Urinary bladder (tissue), 4 donors: ENCODE results near the gene SVBP. TPM values are rescaled to one million over a fixed set of nuclear protein-coding genes. Genes with fewer than 3 reads are reported as not detected.
A peak's percentile ranks its signal among the peaks of the same experiment; 100 is the strongest.

Experiments
- DNase-seq: peaks from one replicate; pipeline ENCODE4 v3.0.0-alpha.2; 2015; ENCODE audit errors: extremely low spot score
- H3K27ac ChIP-seq: one replicate; pipeline ENCODE4 v1.5.1; 2013; ENCODE audit warnings: low read depth, mild to moderate bottlenecking, moderate library complexity
- H3K36me3 ChIP-seq: one replicate; pipeline ENCODE4 v1.6.1; 2013; ENCODE audit warnings: mild to moderate bottlenecking, moderate library complexity; ENCODE audit not compliant: insufficient read depth
- H3K4me1 ChIP-seq: one replicate; pipeline ENCODE4 v1.6.1; 2013; ENCODE audit warnings: mild to moderate bottlenecking, moderate library complexity; ENCODE audit not compliant: insufficient read depth
- H3K4me3 ChIP-seq: one replicate; pipeline ENCODE4 v1.5.1; 2013; ENCODE audit warnings: low read depth, low read length
- WGBS: extraction: QIAGEN DNeasy Blood & Tissue Kit; methylation state at CpG from one replicate; pipeline ENCODE4 v1.1.7; 2013; 5-methylcytosine and 5-hydroxymethylcytosine counted together
- polyA plus RNA-seq: library from polyadenylated mRNA; stranded (reverse); fragments of 200-250 nt; gene quantifications from one replicate; pipeline ENCODE4 v1.2.3, GENCODE V29; 2013
- total RNA-seq: library from RNA; depleted of rRNA; stranded (reverse); fragments of >200 nt; gene quantifications from one replicate; pipeline ENCODE4 v1.2.3, GENCODE V29; 2014
- donor health status: healthy with polysubstance abuse.
- donor health status: healthy.

SVBP gene
- total and polyA plus RNA-seq, 2 donors, result 30.8 to 35.5 TPM

- DNase-seq, result no peak
- H3K4me3 ChIP-seq, result no peak overlapping the region
- peaks cover 2% of the 10 kb centered on the region for H3K4me1 ChIP-seq
- peaks cover 3% of the 10 kb centered on the region for H3K36me3 ChIP-seq
- H3K27ac ChIP-seq, result no peak overlapping the region
- 83% methylated on average over 6 of the region's 6 CpGs for WGBS
Observed at GRCh38 chr1:42847721-42848460, 30.7 kb upstream of the SVBP start.

GRCh38 chr1:42847111-42847595 lies 30.0 kb upstream of the SVBP start:
- Histone ChIP-seq H3K4me3 (peak overlapping the region; percentile 75), H3K27ac (no peak overlapping the region), H3K4me1 (peaks cover 2% of the 10 kb centered on the region), H3K36me3 (peaks cover 3% of the 10 kb centered on the region)
- DNase-seq, result no peak
- WGBS, result 5% methylated on average over 6 of the region's 6 CpGs

GRCh38 chr1:42846257-42847110 lies 29.3 kb upstream of the SVBP start, which contains the start of gene ZNF691:
ZNF691 (plus strand) TSS chr1:42846613; CDS start chr1:42849659, 3,046 bp downstream.
- WGBS, result under 1% methylated on average over 50 of the region's 50 CpGs
- peak within 1 kb of the TSS; percentile 47 for H3K27ac ChIP-seq
- H3K4me3 ChIP-seq, result peak within 1 kb of the TSS; percentile 75
- H3K4me1 ChIP-seq, result peaks cover 2% of the 10 kb centered on the region
- H3K36me3 ChIP-seq, result peaks cover 3% of the 10 kb centered on the region
- peak; percentile 96 for DNase-seq

- 5% methylated on average over 10 of the region's 10 CpGs for WGBS
- peaks cover under 1% of the 10 kb centered on the region for H3K36me3 ChIP-seq
- H3K4me1 ChIP-seq, result peaks cover 2% of the 10 kb centered on the region
- H3K27ac ChIP-seq, result no peak overlapping the region
- peak overlapping the region; percentile 47 for H3K4me3 ChIP-seq
- no peak for DNase-seq
Observed at GRCh38 chr1:42845866-42846256, 28.7 kb upstream of the SVBP start.

GRCh38 chr1:42845193-42845592 lies 28.0 kb upstream of the SVBP start:
- no peak overlapping the region for H3K27ac ChIP-seq
- H3K36me3 ChIP-seq, result no peaks in the 10 kb centered on the region
- no peak overlapping the region for H3K4me3 ChIP-seq
- no peak for DNase-seq
- 62% methylated on average over 1 of the region's 1 CpG for WGBS
- peaks cover 2% of the 10 kb centered on the region for H3K4me1 ChIP-seq

- Histone ChIP-seq H3K4me3 (no peak overlapping the region), H3K4me1 (peaks cover 2% of the 10 kb centered on the region), H3K27ac (no peak overlapping the region), H3K36me3 (no peaks in the 10 kb centered on the region)
- WGBS, result 89% methylated on average over 4 of the region's 4 CpGs
- DNase-seq, result no peak
Observed at GRCh38 chr1:42844592-42845140, 27.5 kb upstream of the SVBP start.

- no peak overlapping the region for H3K4me3 ChIP-seq
- WGBS, result 92% methylated on average over 2 of the region's 2 CpGs
- no peaks in the 10 kb centered on the region for H3K36me3 ChIP-seq
- H3K4me1 ChIP-seq, result no peaks in the 10 kb centered on the region
- no peak overlapping the region for H3K27ac ChIP-seq
- DNase-seq, result no peak
Observed at GRCh38 chr1:42841440-42842147, 24.4 kb upstream of the SVBP start.

- 66% methylated on average over 3 of the region's 3 CpGs for WGBS
- no peak for DNase-seq
- Histone ChIP-seq H3K4me3 (no peak overlapping the region), H3K4me1 (no peaks in the 10 kb centered on the region), H3K27ac (no peak overlapping the region), H3K36me3 (no peaks in the 10 kb centered on the region)
Observed at GRCh38 chr1:42841010-42841409, 23.8 kb upstream of the SVBP start.

- no peak for DNase-seq
- Histone ChIP-seq H3K4me1 (no peaks in the 10 kb centered on the region), H3K36me3 (no peaks in the 10 kb centered on the region), H3K4me3 (no peak overlapping the region), H3K27ac (no peak overlapping the region)
- WGBS, result 74% methylated on average over 7 of the region's 7 CpGs
Observed at GRCh38 chr1:42838482-42839190, 21.4 kb upstream of the SVBP start.

- DNase-seq, result no peak
- no peak overlapping the region for H3K4me3 ChIP-seq
- H3K27ac ChIP-seq, result no peak overlapping the region
- no peaks in the 10 kb centered on the region for H3K4me1 ChIP-seq
- H3K36me3 ChIP-seq, result no peaks in the 10 kb centered on the region
- 77% methylated on average over 3 of the region's 3 CpGs for WGBS
Observed at GRCh38 chr1:42837709-42838108, 20.5 kb upstream of the SVBP start.

- no peaks in the 10 kb centered on the region for H3K4me1 ChIP-seq
- WGBS, result 88% methylated on average over 2 of the region's 2 CpGs
- no peak overlapping the region for H3K4me3 ChIP-seq
- no peak for DNase-seq
- H3K36me3 ChIP-seq, result no peaks in the 10 kb centered on the region
- H3K27ac ChIP-seq, result no peak overlapping the region
Observed at GRCh38 chr1:42835422-42835821, 18.2 kb upstream of the SVBP start.

GRCh38 chr1:42834803-42835202 lies 17.6 kb upstream of the SVBP start:
- no peak overlapping the region for H3K27ac ChIP-seq
- no peaks in the 10 kb centered on the region for H3K4me1 ChIP-seq
- H3K4me3 ChIP-seq, result no peak overlapping the region
- DNase-seq, result no peak
- 74% methylated on average over 5 of the region's 5 CpGs for WGBS
- no peaks in the 10 kb centered on the region for H3K36me3 ChIP-seq

GRCh38 chr1:42833981-42834380 lies 16.8 kb upstream of the SVBP start:
- Histone ChIP-seq H3K4me1 (no peaks in the 10 kb centered on the region), H3K36me3 (no peaks in the 10 kb centered on the region), H3K4me3 (no peak overlapping the region), H3K27ac (no peak overlapping the region)
- DNase-seq, result no peak
- 89% methylated on average over 4 of the region's 4 CpGs for WGBS
